Tibial nerve (tissue), 3 donors: ENCODE measurements around the gene S100A14.

ENCODE experiments used
- CTCF ChIP-seq, 5 experiments: fragments of 200-600 bp in 3 of 5; fragments of 450-650 bp in 2 of 5; sonication (generic) in 3 of 5; IDR thresholded peaks; one replicate each; pipeline ENCODE4 v1.5.1; 2016 to 2019; ENCODE audit warnings: antibody characterized with exemption in 5 of 5, mild to moderate bottlenecking in 3 of 5, moderate library complexity in 2 of 5
- POLR2A ChIP-seq, 2 donors: fragments of 450-650 bp; IDR thresholded peaks; one replicate each; pipeline ENCODE4 v1.6.1; 2017; ENCODE audit warnings: antibody characterized with exemption in 2 of 2, mild to moderate bottlenecking in 2 of 2, moderate library complexity in 2 of 2

GRCh38 chr1:153658400-153659174 is 42.5 kb upstream of the S100A14 start, which contains the start of gene SNAPIN:
- TF ChIP-seq CTCF (IDR thresholded peaks at IDR 0.05) (peak in 4 of 5 experiments; percentile 18 to 58 (median 25)), POLR2A (IDR thresholded peaks at IDR 0.05) (peak in 1 of 2 donors; percentile 65)
